WTC11 (cell line): ENCODE measurements around the gene C11orf97. TPM values are rescaled to one million over a fixed set of nuclear protein-coding genes. Genes with fewer than 3 reads are reported as not detected.

Source experiments
- ATAC-seq: fragments of 200-7000 bp; cut with Tn5 transposase; 2 replicates; pipeline ENCODE4 v1.10.0; 2021; ENCODE audit warnings: mild to moderate bottlenecking, moderate library complexity
- CTCF ChIA-PET: fragments of 300-600 bp; sonication (Branson Sonifier 250); formaldehyde crosslinking; loops from one replicate; lab custom pipeline; 2021; ENCODE audit warnings: antibody characterized with exemption; lab: Charles Lee
- POLR2A ChIA-PET: fragments of 350-600 bp; sonication (Branson Sonifier 250); formaldehyde crosslinking; loops from one replicate; lab custom pipeline; 2021; ENCODE audit warnings: antibody characterized with exemption; lab: Charles Lee
- DNase-seq: peaks from one replicate; pipeline ENCODE4 v3.0.0; 2021; ENCODE audit warnings: low spot score
- H3K27ac Mint-ChIP-seq: 2 replicates; pipeline ENCODE4 v1.8.0; 2021; ENCODE audit warnings: mixed read lengths
- H3K27me3 Mint-ChIP-seq: 2 replicates; pipeline ENCODE4 v1.8.0; 2021; ENCODE audit warnings: low read depth, mild to moderate bottlenecking, moderate library complexity, mixed read lengths
- H3K36me3 Mint-ChIP-seq: 2 replicates; pipeline ENCODE4 v1.8.0; 2021; ENCODE audit warnings: mixed read lengths
- H3K4me1 Mint-ChIP-seq: 2 replicates; pipeline ENCODE4 v1.8.0; 2022; ENCODE audit warnings: mixed read lengths
- H3K4me3 Mint-ChIP-seq: 2 replicates; pipeline ENCODE4 v1.8.0; 2021; ENCODE audit warnings: mild to moderate bottlenecking, moderate library complexity, mixed read lengths
- H3K9me3 Mint-ChIP-seq: 2 replicates; pipeline ENCODE4 v1.8.0; 2021; ENCODE audit warnings: mixed read lengths
- AR ChIP-seq: fragments of 250-450 bp; sonication (Bioruptor Pico); IDR thresholded peaks from 2 replicates; pipeline ENCODE4 v1.9.0; 2021; ENCODE audit warnings: mild to moderate bottlenecking
- CDX4 ChIP-seq: fragments of 250-450 bp; sonication (Bioruptor Pico); IDR thresholded peaks from 2 replicates; pipeline ENCODE4 v1.9.0; 2021; ENCODE audit warnings: moderate library complexity, mild to moderate bottlenecking, inconsistent platforms, borderline replicate concordance
- ESRRA ChIP-seq: sonication (generic); formaldehyde crosslinking; IDR thresholded peaks from 2 replicates; pipeline ENCODE4 v1.8.1; 2022; ENCODE audit warnings: mild to moderate bottlenecking, missing genetic modification reagents, borderline replicate concordance
- FOXK1 ChIP-seq: sonication (generic); formaldehyde crosslinking; IDR thresholded peaks from 2 replicates; pipeline ENCODE4 v1.8.0; 2022; ENCODE audit warnings: mild to moderate bottlenecking, moderate library complexity, missing genetic modification reagents
- FOXP1 ChIP-seq: sonication (generic); formaldehyde crosslinking; IDR thresholded peaks from 2 replicates; pipeline ENCODE4 v1.8.0; 2022; ENCODE audit warnings: missing genetic modification reagents, mild to moderate bottlenecking, moderate library complexity, borderline replicate concordance
- KAT7 ChIP-seq: sonication (generic); formaldehyde crosslinking; IDR thresholded peaks from 2 replicates; pipeline ENCODE4 v1.8.1; 2023; ENCODE audit warnings: missing genetic modification reagents, mild to moderate bottlenecking, borderline replicate concordance
- MAX ChIP-seq: sonication (generic); formaldehyde crosslinking; IDR thresholded peaks from 2 replicates; pipeline ENCODE4 v1.8.0; 2022; ENCODE audit warnings: mild to moderate bottlenecking, missing genetic modification reagents
- MLX ChIP-seq: sonication (generic); formaldehyde crosslinking; IDR thresholded peaks from 2 replicates; pipeline ENCODE4 v1.8.1; 2023; ENCODE audit warnings: mild to moderate bottlenecking, missing genetic modification reagents, moderate library complexity
- MXD4 ChIP-seq: fragments of 250-450 bp; sonication (Bioruptor Pico); IDR thresholded peaks from 2 replicates; pipeline ENCODE4 v1.8.0; 2021; ENCODE audit warnings: mild to moderate bottlenecking, moderate library complexity, borderline replicate concordance
- NR1H2 ChIP-seq: sonication (generic); formaldehyde crosslinking; IDR thresholded peaks from 2 replicates; pipeline ENCODE4 v1.9.0; 2021; ENCODE audit warnings: mild to moderate bottlenecking, moderate library complexity, missing genetic modification reagents
- SMAD3 ChIP-seq: sonication (generic); formaldehyde crosslinking; IDR thresholded peaks from 2 replicates; pipeline ENCODE4 v1.8.0; 2022; ENCODE audit warnings: missing genetic modification reagents, mild to moderate bottlenecking, borderline replicate concordance
- SP1 ChIP-seq: sonication (generic); formaldehyde crosslinking; conservative IDR thresholded peaks from 2 replicates; pipeline ENCODE4 v1.8.1; 2022; ENCODE audit warnings: missing genetic modification reagents
- TEAD1 ChIP-seq: sonication (generic); formaldehyde crosslinking; IDR thresholded peaks from 2 replicates; pipeline ENCODE4 v1.8.0; 2022; ENCODE audit warnings: mild to moderate bottlenecking, missing genetic modification reagents
- ZNF121 ChIP-seq: sonication (generic); formaldehyde crosslinking; IDR thresholded peaks from 2 replicates; pipeline ENCODE4 v1.8.0; 2023; ENCODE audit warnings: missing genetic modification reagents
- ZNF532 ChIP-seq: fragments of 250-450 bp; sonication (Bioruptor Pico); IDR thresholded peaks from 2 replicates; pipeline ENCODE4 v1.9.0; 2021; ENCODE audit warnings: mild to moderate bottlenecking, borderline replicate concordance
- total RNA-seq: library from RNA; stranded (reverse); gene quantifications from 3 replicates; pipeline ENCODE4 v1.2.3, GENCODE V29; 2021

Gene C11orf97
- total RNA-seq, 1 experiment from 2014 or later, result not detected

GRCh38 chr11:94493281-94494125 is 18.8 kb upstream of the C11orf97 start, which contains the start of the genes ANKRD49 and MRE11 (continued):
- no peak for TF ChIP-seq ZNF532 (CRISPR knock-in tag)
- no peak for TF ChIP-seq CDX4 (CRISPR knock-in tag)
- no peak for TF ChIP-seq ZNF121
- TF ChIP-seq MXD4 (CRISPR knock-in tag), result no peak
- no peak for TF ChIP-seq ESRRA (CRISPR knock-in tag)
- TF ChIP-seq FOXK1 (CRISPR knock-in tag), result peak; percentile 59
- TF ChIP-seq SMAD3, result no peak
- TF ChIP-seq MAX (CRISPR knock-in tag), result peak; percentile 34; the same call in 1 of the 2 replicates
- no peak for TF ChIP-seq MLX (CRISPR knock-in tag)
- TF ChIP-seq NR1H2 (CRISPR knock-in tag), result no peak

GRCh38 chr11:94494126-94494680 is 18.1 kb upstream of the C11orf97 start:
- TF ChIP-seq MXD4 (CRISPR knock-in tag), result no peak
- TF ChIP-seq FOXP1 (CRISPR knock-in tag), result no peak
- TF ChIP-seq AR, result 0 out of 2 replicates have a peak, but pooled peaks have one; percentile 35
- peak; percentile 1; the same call in 1 of the 2 replicates for TF ChIP-seq SP1
- TF ChIP-seq KAT7 (CRISPR knock-in tag), result 0 out of 2 replicates have a peak, but pooled peaks have one; percentile 32
- TF ChIP-seq TEAD1 (CRISPR knock-in tag), result 0 out of 2 replicates have a peak, but pooled peaks have one; percentile 16
- no peak for TF ChIP-seq NR1H2 (CRISPR knock-in tag)
- TF ChIP-seq, all 79 proteins: peak for 4
- POLR2A ChIA-PET, result interaction anchor here (0.6 kb wide), 2 partner anchors 50 to 366 kb away, joined by 3 read pairs; partner anchors contain the start of gene PANX1
- ATAC-seq, result peak; percentile 76
- Mint-ChIP-seq H3K27me3 (no peaks in the 10 kb centered on the region), H3K4me3 (peak overlapping the region; percentile 95), H3K27ac (peak overlapping the region; percentile 52), H3K36me3 (peaks cover 19% of the 10 kb centered on the region), H3K9me3 (no peaks in the 10 kb centered on the region), H3K4me1 (peaks cover 11% of the 10 kb centered on the region)
- CTCF ChIA-PET, result interaction anchor here (0.6 to 2.2 kb wide), 4 partner anchors 11 to 599 kb away, joined by 3 to 14 read pairs (median 6); no protein-coding TSS in a partner anchor
- no peak for DNase-seq
